HG03432 (cell line): ENCODE data around the gene TTC9.
A peak's percentile ranks its signal among the peaks of the same experiment; 100 is the strongest.
"Not testable (repeated sequence)": the region's sequence is repeated elsewhere in the genome, so short reads cannot be mapped to it uniquely, and the experiment has no call there.

Source experiments
- ATAC-seq: cut with Tn5 transposase; IDR thresholded peaks from one replicate; pipeline ENCODE4 v1.9.1; 2021; ENCODE audit warnings: mild to moderate bottlenecking, moderate library complexity; ENCODE audit not compliant: unreplicated experiment

The TTC9 gene

DNA sequence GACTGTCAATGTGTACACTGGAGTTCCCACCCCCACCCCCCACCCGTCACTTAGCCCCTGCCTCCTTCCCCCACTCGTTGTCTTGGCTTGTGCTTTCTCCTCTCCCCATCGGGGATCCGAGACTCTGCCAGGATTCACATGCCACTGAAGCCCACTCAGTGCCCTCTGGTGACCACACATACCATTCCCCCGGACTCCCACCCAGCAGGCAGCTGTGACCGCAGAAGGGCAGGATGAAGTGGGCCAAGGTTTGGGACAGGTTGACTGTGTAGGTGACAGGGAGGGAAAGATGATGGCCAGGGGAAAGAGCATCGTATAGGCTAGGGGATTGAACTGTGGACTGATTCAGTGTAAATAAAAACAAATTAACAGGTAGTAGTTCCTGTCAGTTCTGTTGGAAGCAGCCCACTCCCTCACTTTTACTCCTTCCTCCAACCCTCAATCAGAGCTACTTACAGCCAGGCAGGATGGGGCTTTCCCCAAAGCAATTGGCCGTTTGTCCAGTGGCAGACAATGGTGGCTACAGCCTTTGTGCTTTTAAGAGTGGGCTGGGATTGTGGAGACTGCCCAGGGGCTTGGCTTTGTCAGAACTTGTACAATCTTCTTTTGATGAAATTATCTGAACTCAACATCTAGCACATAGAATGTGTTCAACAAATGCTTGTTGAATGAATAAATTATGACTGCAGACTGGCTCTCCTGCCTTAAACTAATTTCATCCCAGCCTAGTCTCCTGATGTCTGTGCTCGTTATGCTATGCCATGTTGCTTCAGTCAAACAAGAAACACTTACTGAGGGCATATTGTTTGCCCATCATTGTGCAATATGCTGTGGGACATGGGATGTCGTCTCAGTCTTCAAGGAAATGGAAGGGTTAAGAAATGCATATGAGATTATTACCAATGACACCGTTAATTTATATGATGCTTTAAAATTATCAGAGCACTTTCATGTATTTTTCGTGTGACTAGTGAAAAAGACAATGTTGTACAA is 30.2 kb downstream of the TTC9 start:
- ATAC-seq: no peak

DNA sequence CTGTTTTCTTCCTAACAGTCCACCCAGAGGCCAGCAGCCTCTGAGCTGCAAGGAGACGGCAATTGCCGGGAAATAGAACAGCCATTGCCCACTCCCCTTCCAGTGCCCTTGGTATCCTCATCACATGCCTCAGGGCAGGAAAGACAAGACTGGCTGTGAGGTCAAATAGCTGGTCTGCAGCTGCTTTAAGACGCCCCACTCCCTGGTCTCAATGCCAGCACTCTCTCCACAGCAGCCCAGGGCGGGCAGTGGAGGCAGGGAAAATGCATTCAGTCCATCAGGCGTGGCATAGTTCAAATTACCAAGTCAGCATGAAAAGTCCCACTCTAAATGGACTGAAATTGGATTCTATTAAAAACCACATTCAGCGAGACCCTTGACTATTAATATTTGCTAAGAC is 35.6 kb downstream of the TTC9 start:
- ATAC-seq: no peak

DNA sequence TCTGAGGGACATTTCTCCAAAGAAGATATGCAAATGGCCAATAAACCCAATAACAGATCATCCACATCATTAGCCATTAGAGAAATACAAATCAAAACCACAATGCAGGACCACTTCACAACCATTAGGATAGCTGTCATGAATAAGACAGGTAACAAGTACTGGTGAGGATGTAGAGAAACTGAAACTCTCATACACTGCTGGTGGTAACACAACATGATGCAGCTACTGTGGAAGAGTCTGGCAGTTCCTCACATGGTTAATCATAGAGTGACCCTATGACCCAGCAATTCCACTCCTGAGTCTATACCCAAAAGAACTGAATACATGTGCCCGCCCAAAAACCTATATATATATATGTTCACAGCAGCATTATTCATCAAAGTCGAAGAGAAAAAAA is 39.0 kb downstream of the TTC9 start:
- no peak for ATAC-seq

DNA sequence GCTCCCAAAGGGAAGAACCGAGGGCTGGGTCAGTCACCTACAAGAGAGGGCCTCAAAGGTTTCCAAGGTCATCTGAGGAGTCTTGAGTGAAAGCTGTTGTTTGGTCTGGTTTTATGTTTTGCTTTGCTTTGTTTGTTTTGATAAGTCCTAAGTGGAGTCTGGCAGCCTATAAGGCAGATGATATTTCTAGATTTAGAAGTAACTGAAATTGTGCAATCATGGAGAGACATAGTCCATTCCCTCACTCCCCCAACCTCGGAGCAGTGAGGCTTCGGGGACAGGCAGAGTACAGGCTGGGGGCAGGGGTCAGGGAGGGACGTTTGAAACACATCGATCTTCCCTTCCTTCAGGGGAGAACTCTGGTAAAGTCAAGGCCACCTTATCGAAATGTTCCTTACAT is 42.3 kb downstream of the TTC9 start:
- ATAC-seq: no peak

DNA sequence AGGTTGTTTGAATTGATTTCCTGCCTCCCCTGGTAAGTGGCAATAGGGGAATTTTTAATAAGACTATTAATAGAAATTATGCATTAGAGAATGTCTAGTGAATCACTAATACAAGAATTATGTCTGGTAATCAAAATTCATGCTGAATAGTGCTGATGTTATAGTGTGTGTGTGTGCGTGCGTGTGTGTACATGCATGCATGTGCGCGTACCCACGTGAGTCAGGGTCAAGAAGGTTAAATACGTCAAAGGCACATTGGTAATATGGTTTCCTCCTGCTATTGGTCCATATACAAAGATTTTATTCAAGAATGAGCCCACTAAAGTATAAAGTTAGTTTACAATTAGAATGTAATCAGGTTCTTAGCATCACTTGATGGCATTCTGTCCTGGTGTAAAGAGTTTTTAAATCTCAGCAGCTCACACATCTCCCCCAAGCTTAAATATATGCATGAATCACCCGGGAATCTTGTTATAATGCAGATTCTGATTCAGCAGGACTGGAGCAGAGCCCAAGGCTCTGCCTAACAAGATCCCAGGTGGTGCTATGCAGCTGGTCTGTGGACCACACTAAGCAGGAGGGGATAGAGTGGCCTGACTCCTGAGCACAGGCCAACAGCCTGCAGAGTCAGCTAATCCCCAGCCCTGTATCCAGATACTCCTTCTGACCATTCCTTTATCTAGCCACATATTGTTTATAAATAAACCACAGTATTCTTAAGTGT is 43.9 kb downstream of the TTC9 start:
- ATAC-seq: no peak

DNA sequence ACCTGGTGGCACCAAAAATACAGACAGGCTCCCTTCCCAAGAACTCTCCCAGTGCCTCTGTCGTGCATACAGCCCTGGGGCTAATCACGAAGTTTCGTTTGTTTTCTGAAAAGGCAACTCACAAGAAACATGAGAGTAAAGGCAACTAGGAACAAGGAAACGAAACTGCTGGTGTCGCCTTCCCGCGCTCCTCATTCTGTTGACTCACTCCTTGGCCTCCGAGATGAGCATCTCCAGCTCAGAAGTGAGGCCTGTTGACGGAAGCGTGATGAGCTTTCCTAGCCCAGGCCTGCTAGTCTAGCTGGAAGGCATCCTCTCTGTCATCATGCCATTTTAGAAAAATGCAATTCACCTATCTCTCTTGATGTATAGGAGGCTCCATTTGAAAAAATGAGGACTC is 50.5 kb downstream of the TTC9 start:
- ATAC-seq: no peak

DNA sequence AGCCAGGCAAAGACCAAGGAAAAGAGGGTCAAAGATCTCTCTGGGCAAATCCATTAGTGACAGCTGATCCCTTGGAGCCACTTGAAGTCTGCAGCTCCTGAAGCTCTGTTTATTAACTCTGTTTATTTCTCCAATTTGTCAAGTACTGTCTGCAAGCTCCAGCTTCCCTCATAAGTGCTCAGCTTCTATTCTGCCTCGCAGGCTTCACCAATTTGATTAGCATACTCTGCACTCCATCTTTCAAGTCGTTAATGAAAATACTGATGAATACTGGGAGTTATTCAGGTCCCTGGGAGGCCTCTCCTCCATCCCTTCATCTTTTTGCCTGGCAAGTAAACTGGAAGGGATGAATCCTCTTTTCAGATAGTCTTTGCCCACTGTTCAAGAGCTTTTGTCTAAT is 54.3 kb downstream of the TTC9 start:
- no peak for ATAC-seq

DNA sequence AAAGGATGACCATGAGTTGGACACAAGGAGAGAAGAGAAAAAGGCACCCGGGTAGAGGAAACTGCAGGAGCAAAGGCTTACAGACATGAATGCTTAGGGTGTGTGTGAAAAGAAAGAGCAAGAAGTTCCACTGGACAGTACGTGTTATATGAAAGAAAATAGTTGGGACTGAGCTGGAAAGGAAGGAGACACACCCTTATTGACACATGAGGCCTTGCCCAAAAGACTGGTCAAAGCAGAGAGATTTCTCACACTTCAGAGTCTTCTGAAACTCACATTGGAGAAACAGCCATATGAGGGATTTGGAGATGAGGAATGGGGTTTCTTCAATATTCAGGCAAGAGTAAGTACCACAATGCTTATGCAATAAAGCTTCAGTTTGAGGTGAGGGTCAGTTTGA is 56.0 kb downstream of the TTC9 start:
- no peak for ATAC-seq

DNA sequence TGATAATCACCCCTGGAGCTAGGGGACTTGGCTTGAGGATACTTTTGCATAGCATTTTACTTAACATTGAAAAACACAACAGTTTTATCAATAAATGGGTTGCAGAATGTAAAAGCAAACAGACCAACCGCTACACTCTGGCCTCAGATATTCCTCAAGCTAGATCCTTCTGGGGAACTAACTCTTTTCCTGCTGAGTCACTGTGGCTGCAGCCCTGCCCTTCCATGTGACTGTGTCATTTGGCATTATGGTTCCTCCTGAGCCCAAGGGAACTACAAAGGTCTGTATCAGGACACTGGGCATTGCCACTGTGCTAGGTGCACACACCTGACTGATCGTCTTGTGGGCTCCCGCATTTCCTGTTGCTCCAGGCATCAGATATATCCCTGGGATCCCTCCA is 56.6 kb downstream of the TTC9 start:
- no peak for ATAC-seq

DNA sequence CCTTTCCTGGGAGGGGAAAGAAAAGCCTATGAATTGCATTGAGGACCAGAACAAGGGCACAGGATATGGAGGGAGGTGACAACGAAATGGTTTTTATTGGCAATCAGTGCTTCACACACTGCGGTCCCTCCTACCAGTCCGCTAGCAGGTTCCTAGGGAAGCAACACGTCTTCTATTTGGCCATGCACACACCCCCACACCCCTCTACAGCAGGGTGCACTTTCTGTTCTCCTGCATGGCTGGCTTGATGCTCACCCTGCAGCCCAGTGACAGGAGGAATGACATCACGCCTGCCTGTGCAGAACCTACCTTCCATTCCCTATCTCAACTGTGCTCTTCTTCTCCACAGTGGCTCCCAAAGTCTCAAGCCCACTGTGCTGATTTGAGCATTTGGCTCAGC is 57.9 kb downstream of the TTC9 start:
- no peak for ATAC-seq

DNA sequence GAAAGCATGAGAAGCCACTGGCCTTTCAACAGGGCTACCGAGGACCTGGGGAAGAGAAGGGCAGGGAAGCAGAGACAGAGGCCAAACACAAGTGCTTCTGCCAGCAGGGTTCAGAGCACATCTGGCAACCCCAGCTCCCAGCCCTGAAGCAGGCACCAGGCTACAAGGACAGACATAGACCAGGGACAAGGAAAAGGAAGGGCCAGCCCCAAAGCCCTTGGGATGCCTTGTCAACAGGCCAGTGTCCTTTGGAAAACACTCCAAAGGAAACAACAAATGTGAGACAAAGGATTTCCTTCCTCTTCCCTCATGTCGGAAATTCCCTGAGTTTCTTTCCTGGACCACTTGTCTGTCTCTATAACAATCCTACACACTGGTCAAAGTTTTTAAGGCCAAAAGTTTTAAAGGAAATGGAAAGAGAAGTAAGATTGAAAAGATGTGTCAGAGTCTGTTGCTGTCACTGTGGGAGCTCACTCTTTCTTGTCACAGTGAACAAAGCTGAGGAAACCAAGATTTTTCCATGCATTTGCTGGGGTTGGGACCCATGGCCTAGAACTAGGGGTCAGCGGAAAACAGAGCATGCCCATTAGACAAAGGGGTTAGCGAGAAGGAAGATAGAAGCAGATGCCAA is 59.4 kb downstream of the TTC9 start:
- ATAC-seq: no peak

DNA sequence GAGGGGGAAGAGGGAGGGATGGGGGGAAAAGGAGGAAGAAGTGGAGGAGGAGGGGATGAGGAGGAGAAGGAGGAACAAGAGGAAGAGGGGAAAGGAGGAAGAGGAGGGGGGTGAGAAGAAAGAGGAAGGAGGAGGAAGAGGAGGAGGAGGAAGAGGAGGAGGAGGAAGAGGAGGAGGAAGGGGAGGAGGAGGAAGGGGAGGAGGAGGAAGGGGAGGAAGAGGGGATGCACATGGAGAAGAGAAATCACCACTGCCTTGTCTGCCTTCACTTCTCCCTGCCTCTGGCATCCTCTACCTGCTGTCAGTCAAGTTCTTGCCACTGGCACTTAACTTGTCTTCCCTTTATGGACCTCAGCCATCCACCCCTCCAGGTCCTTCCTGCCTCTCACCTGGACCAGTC is 59.9 kb downstream of the TTC9 start:
- no peak for ATAC-seq

DNA sequence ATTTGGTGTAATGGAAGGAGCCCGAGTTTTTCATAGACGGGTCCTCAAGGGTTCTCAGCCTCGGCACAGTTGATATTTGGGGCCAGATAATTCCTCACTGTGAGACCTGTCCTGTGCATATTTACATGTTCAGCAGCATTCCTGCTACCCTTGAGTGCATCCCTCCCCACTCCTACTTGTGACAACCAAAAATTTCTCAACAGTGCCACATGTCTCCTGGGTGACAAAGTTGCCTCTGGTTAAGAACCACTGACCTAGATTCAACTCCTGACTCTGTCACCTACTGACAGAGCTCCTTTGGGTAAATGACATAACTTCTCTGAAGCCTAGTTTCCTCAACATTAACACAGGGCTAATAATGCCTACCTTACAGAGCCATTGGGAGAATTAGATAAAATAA is 60.4 kb downstream of the TTC9 start:
- no peak for ATAC-seq

DNA sequence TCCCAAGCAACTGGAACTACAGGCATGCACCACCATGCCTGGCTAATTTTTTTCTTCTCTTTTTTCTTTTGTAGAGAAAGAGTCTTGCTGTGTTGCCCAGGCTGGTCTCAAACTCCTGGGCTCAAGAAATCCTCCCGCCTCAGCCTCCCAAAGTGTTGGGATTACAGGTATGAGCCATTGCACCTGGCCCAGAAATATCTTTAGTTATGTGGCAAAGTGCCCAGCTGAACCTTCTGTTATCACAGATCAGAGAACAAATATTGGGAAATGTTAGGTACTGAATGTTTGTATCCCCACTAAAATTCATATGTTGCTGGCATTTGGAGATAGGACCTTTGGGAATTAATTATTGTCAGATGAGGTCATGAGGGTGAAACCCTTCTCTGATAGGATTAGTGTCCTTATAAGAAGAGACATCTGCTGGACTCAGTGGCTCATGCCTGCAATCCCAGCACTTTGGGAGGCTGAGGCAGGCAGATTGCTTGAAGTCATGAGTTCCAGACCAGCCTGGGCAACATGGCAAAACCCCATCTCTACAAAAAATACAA is 62.0 kb downstream of the TTC9 start:
- ATAC-seq: not testable (repeated sequence)

DNA sequence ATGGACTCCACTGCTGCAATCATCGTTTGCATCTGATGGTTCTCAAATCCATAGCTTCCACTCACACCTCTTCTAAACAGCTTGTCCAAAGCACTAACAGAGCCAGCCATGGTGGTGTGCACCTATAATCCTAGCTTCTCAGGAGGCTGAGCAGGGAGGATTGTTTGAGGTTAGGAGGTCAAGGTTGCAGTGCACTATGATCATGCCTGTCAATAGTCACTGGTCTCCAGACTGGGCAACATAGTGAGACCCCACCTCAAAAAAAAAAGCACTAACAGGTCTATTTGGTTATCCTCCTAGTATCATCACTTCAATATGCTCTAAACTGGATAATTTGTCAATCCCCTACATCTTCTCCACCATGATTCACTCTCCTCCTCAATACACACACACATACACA is 63.2 kb downstream of the TTC9 start:
- no peak for ATAC-seq

DNA sequence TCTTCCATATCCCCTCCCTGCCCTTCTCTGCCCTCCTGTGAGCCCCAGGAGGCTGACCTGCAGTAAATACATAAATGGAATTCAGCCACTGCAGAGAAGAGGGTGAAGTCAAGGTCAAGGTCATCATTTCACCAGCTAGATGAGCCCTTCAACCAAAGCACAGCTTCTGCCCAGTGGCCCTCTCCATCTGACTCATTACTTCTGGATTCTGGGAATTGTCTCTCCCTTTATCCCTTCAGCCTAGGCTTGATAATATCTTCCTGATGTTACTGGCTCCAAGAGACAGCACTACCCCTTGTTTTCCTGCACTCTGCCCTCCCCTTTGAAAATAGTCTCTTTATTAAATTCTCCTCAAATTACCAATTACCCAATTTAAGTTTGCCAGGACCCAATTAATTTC is 64.5 kb downstream of the TTC9 start:
- no peak for ATAC-seq

DNA sequence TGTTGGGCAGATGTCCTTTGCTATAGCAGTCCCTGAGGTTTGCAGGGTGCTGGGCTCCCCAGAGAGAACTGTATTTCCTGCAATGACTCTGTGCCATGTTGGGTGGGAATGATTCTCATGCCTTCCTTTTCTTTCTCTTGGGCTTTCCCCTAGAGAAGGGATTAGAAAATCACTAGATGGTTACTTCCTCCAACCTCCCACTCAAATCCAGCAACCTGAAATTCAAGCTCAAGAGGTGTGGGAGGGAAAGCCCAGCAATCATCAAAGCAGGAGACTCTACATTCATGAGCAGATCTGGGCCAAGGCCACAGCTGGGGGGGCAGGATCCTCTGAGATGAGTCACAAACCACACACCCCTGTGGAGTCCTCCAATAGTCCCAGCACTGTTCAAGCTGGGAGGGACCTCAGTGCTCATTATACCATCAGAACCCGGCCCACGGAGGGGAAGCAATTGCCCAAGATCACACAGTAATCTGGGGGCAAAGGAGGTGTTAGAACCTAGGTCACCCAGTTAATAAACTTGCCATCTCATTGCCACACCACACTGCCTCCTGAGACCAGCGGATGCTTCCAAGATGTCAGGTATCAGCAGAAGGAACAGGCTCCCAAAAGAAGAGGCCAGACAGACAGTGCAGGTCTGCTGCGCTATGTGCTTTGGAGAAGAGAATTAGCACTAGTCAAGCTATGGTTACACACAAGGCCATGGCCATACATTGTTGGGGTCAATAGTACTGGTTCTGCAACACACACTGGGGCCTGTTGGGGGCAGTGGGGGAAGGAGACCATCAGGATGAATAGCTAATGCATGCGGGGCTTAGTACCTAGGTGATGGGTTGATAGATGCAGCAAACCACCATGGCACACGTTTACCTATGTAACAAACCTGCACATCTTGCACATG is 65.7 kb downstream of the TTC9 start:
- ATAC-seq: peak; percentile 91

DNA sequence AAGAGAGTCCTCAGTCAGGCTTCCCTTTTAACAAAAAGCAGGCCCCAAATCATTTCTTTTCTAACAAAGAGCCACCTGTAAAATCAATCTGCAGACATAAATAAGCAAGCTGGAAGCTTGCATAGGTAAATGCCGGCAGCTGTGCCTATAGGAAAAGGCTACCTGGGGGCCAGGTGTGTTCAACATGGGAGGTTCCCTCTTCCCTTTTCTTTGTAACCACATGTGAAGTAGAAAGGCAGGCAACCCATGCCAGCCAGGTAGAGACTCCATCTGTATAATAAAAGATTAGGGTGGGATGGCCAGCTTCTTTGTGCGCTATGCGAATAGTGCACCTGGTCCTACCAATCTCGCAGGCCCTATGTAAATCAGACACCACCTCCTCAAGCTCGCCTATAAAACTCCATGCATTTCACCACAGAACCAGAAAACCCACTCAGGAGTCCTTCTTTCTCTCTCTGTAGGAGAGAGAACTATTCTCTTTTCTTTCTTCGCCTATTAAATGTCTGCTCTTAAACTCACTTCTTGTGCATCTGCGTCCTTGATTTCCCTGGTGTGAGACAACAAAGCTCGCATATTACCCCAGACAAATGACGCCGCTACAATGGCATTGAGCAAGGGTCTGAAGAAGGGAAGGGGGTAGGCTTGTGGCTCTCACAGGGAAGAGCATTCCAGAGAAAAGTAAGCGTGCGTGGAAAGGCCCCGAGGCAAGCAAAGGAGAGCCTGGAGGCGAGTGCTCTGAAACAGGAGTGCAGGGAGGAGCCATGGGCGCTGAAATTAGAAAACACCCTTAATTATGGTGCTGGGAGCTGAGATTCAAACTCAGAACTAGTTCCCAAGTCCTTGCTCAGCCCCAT is 67.2 kb downstream of the TTC9 start:
- ATAC-seq: no peak

DNA sequence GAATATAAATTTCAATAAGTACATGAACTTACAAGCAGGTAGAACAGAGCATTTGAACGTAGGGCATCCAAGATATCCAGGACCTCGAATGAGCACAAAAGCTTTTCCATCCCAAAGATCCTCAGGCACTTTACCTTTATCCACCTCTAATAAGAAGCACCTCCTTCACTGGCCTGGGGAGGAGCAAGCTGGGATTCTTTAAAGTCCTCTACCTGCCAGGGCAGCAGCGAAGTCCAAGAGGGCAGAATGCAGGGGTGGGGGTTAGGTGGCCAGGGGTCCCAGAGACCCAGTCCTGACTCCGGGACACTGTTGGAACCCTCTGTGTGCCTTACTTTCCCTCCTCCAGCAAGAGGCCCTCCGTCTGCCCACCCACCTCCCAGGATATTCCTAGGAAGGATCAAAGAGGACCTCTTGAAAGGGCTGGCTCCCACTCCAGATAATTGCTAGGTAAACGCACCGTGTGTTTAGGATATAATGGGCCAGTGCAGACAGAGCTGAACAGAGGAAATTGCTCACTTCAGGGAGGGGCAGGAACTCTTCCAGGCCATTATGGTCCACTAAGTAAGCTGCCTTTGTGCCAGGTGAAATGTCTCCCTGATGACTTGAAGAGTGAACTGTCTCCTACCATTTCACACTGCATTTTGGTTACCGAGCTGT is 68.1 kb downstream of the TTC9 start:
- ATAC-seq: no peak
